Activated T-cell treated with anti-CD3 and anti-CD28 coated beads, Interleukin-2, amount 50 U/mL, for 48 hours (primary cell): Measurements from ENCODE around the gene PTGER2.

Experiments used
- DNase-seq, 2 experiments: peaks; one replicate each; pipeline ENCODE4 v3.0.0-alpha.2; 2020

PTGER2 gene

DNA sequence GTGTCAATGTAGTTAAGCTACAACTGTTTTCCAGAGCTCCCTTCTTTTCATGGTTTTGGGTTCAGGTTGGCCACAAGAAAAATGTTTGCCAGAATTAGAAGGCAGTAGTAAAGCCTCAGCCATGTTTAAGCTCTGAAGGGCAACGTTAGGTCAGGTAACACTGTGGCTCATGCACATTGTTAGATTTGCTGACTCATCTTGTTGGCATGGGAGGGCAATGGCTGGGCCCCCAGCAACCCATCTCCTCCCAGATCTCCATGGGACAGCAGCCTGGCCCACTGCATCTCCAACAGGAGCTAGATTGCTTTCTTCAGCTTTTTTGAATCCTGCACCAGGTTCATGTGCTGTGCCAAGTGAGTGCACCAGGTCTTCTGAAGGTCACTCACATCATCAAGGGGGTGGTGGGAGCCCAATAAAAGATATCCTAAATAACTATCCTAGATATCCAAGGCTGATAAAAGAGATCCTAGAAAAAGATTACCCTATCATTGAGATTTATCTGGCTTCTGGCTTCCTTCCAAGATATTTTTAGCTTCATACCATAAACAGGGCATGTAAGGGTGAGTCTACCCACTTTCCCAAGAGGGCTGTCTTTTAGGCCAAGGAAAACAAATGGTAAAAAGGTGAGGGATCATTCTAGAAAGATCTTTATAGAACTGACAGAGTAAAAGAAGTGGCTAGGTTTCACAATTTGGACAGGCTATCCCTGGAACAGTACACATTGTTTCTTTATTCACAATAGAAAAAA is 28.9 kb downstream of the PTGER2 start:
- DNase-seq: no peak

DNA sequence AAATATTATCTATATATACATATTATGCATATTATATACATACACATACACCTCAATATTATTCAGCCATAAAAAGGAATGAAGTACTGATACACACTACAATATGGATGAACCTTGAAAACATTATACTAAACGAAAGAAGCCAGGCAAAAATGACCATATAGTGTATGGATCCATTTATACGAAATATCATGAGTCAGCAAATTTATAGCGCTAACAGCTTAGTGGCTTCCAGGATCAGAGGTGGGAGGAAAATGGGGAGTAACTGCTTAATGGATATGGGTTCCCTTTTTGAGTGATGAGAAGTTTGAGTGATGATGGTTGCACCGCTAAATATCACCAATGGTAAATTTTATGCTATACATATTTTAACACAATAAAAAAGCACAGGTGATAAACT is 32.7 kb downstream of the PTGER2 start:
- no peak for DNase-seq

DNA sequence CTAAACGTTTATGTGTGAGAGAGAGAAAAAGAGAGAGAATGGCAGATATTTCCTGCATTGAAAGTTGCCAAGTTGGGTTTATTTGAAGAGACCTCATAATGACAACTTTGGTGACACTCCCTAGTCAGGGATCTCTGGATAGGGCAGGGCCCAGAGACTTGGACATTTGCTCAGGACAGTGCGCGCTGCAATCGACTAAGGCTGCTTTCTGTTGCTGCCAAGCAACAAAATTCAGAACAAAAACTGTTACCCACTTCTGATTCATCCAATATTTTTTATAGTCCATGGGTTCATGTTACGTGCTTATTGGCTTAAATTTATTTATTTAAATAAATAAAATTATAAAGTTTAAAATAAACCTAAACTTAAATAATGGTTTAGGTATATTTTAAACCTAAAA is 34.2 kb downstream of the PTGER2 start:
- no peak for DNase-seq

DNA sequence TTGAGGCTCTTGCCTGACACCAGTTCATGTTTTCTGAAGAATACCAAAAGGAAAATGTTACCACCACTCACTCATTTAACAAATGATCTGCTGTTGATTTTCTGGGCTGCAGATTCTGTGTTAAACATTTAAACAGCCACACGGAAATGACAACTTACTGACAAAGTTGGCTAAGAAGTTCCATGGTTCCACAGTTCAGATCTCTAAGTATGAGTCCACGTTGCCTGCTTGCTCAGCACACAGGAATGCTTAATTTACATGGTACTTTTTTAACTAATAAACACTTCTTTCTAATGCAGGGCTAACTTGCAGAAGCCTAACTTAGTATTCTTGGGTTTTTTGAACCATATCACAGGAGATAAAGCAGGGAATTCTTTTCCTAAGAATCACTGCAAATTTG is 34.7 kb downstream of the PTGER2 start:
- no peak for DNase-seq

DNA sequence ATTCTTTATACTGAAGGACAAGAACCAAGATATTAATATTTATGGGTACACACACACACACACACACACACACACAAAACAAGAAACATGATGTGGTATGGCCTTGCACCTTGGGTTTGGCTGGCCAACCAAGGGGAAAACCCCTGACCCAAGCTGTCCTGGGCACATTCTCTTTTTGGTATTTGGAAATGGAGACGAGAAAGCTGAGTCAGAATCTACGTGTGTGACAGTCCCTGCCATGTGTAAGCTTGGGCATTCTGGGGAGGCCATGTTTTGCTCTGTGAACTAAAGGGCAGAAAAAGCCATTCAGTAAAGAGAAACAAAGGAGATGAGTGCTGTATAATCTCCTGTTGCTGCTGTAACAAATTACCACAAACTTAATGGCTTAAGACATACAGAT is 35.6 kb downstream of the PTGER2 start:
- peak in 1 of 2 experiments; percentile 40 for DNase-seq

DNA sequence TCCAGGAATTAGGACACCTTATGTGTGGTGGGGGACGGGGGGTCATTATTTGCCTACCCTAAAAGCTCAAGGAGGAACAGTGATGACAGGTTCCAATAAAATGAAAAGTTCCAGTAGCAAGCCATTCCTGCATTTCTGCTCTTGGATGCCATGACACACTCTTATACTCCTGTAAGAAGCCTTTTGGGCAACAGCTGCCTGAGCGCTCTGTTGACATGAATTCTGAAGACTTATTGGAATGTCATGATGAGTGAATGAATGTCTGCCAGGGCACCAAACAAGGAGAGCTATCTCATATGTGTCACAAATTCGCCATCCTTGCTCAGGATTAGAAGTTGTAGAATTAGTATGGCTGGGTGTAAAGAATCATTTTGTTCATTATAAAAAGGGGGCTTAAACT is 36.3 kb downstream of the PTGER2 start:
- no peak for DNase-seq

DNA sequence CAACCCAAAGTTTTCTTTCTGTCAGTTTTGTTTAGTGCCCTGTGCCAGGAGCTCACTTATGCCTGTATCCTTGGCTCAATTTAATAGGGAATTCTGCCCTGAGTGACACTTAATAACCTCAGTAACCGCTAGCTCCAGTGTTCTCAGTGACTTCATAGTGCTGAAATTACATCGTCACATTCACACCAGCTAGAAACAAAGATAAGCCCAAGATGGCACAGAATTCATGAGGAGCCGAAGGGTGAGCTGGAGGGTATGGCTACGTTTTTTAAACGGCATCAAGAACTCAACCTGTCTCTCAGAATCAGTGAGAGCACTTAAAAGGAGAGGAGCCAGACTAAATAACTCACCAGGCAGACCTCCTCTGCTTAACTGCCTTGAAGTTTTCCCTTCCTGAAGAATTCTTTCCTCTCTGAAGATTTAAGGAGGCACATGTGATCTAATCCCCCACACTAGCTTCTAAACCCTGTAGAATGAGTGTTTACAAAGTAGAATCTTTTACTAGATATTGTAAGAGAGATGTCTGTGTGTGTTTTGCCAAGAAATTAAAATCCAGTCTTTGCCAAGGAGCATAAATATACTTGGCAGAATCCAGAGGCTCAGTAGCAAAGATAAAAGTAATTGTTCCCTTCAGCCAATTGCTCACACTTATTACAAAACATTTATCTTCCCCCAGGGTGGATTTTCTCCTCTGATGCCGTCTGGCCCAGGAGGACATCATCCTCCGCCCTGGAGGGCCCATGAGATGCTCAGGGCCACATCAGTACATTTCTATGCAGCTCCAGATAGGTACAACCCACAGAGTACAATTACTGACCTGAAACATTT is 37.3 kb downstream of the PTGER2 start:
- no peak for DNase-seq

DNA sequence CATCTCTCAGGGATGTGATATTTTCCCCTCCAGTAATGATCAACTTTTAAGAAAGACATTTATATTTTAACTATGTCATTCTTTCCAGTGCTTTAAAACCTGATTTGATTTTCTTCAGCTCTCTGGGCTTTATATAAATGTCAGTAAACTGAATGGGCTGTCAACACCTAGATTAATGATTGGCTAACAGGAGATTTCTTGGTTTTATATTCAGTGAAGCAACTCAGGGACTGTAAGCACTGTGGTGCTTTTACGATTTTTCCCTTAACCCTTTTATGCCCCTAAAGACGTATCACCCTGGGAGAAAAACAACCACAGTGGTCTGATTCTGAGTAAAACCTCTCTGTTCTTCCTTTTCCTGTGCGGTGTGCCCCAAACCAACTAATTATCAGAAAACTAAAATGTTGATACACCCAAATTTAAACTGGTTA is 38.0 kb downstream of the PTGER2 start:
- peak in 1 of 2 experiments; percentile 31 for DNase-seq

DNA sequence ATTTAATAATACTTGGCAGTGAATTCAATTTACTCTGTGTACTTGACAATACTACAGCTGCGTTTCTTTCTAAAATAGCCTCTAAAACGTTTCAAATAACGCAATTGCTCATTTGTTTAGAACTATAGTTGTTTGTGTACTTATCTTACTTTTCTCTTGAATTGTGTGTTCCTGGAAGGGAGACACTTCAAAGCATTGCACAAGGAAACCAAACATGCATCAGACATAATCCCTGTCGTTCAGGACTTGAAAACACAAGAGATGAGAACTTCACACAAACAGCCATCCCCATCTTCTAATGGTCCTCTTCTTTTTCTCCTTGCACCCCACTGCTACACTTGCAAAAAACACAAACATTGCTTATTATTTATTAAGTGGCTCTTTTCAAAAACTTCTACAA is 38.5 kb downstream of the PTGER2 start:
- DNase-seq: no peak

DNA sequence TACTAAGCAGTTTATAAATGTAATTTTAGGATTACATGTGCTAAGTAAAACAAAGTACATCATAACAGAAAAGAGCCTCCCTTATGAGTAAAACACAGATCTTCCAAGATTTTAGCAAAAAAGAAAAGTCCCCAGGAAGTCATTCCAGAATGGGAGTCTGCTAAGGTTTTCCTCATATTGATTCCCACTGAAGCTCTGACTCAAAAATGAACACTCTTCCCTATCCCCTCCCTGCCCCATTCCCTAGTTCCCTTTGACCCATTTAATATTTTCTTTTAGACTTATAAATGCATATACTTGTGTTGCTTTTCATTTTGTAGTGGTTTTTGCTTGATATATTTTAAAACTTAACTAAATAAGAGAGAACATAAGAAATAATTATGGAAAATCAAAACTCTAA is 40.1 kb downstream of the PTGER2 start:
- DNase-seq: no peak

DNA sequence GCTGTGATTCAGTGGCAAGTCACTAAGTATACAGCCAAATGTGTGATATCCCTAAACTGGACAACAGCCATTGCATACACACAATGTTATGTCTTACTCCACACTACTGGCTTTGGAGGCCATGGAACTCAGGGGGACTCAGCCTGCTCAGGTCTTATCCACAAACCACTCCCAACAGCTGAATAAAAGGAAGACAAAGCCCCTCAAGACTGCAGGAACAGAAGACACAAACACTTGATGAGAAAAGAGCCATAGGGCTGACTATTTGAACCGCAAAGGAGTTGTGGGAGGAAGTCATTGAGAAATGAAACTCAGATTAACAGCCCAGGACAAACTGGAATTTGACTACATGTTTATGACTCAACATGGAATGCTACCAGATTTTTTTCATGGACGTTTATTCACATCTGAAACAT is 40.9 kb downstream of the PTGER2 start:
- no peak for DNase-seq

DNA sequence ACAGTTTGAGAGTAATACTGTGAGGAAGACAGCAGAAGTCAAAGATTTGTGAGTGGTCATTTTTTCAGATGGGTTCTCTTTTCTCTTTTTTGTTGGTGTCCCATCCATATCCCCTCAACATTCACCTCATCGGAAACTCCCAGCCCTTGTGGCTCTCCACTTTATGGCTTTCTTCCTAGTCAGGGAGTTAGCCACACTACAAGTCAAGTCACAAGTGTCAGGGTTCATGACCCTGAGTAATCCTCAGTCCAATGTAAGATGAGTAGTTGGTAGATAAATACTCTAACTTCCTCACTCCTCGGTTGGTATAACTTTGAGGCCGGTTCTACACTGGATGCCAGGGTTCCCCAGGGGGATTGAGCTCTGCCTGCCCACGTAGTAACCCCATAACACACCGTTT is 41.4 kb downstream of the PTGER2 start:
- DNase-seq: no peak

DNA sequence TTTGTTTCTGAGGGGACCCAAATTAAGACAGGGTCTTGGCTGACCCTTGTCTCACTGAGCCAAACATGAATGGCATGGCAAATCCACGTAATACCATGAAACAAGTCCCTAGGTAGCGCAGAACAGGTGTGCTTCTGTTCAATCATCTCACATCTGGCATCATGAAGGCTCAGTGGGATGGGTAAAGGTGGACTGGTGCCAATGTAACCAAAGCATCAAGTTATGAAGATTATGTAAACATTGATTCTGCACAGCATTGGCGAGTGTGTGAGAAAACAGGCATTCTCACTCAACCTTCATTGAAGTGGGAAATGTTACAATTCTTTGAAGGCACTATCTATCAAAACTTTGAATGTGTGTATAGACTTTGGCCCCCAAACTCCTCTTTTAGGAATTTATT is 41.9 kb downstream of the PTGER2 start:
- DNase-seq: no peak

DNA sequence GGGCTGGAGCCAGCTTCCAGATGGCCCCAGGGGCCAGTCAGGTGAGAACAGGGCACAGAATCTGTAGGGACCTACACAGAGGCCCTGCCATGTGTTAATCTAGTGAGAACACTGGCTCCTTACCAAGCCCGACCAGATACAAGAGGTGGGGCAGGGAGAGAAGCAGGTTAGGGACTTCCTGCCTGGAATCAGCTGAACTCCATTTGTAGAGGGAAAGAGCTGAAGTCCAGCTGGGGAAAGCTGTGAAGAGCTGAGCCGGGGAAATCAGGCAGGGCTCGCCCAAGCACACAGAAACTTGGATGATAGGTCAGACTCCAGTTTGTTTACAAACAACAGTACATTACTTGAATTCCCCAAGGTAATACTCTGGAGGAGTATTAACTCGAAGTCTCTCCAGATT is 46.7 kb downstream of the PTGER2 start:
- no peak for DNase-seq

DNA sequence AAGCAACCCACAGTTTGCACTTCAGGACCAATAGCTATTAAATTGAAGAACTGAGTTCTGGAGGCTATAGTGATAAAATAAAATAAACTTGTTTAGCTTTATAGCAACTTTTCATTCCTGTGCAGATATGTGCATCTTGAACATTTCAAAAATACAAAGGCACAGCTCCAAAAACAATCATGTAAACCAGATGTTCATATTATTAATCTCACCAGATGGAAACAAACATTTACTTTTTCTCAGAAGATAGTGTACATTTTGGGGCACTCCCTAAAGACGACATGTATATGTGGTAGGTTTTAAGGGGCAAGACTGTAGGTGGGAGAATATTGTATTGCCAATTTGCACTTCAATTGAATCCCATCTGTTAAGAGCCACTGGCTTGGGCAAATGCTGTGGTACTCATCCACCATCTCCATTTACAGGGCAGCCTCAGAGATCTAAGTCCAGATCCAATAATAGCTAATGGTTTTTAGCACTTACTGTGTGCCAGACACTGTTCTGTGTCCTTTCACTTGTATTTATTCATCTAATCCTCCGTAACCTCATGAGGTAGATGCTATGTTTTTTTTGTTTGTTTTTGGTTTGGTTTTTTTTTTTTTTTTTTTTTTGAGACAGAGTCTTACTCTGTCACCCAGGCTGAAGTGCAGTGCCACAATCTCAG is 49.1 kb downstream of the PTGER2 start:
- no peak for DNase-seq

DNA sequence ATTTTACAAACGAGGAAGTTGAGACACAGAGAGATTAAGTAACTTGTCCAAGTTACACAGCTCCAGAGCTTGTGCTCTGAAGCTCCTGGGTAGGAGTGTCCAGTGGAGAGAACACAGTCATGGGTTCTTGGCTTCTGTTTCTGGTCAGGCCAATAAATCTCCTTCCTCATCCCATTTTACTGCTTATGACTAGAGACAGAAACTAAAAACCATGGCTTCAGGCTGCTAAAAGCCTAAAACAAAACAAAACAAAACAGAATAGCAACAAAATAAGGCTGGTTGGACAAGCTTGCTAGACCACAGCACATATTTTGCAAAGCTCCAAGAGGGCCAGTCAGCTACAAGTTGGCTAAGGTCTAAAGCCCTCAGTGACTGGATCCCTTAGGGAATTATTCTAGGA is 49.8 kb downstream of the PTGER2 start:
- no peak for DNase-seq

DNA sequence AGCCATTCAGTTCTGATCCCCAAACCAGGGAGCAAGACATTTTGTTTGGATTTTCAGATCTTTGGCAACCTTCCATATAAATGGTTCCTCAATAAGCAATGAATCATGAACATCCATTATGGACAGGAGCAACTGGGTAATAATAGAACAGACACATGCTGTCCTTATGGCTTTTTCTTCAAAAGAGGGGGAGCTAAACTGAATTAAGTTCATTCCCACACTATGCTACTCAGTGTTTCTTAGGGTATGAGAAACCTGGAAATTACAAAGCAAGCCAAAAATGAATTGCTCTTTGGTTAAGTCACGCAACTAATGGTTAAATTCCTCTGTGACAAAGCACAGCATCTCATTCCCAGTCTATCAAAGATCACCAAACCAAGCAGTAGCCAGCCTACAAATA is 51.0 kb downstream of the PTGER2 start:
- no peak for DNase-seq

DNA sequence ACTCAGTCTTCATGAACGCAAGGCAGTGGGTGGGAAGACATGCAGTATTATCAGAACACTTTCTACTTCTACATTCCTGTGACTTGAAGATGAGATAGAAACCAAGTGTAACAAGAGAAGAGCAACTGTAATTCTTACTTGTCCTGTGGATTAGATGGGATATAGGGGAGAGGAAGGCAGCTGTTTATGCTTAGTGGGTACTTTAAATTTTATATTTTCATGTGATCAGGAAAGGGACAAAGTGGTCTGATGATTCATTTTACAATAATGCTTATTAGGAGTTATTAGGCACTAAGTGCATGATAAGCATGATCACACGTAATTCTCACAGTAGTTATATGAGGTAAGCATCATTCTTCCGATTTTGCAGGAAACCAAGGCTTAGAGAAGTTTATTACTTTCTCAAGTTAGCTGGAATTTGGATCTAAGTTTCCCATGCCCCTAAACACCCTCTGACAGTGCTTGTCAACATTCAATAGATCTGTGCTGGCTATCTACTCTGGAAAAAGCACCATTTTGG is 52.7 kb downstream of the PTGER2 start:
- no peak for DNase-seq

DNA sequence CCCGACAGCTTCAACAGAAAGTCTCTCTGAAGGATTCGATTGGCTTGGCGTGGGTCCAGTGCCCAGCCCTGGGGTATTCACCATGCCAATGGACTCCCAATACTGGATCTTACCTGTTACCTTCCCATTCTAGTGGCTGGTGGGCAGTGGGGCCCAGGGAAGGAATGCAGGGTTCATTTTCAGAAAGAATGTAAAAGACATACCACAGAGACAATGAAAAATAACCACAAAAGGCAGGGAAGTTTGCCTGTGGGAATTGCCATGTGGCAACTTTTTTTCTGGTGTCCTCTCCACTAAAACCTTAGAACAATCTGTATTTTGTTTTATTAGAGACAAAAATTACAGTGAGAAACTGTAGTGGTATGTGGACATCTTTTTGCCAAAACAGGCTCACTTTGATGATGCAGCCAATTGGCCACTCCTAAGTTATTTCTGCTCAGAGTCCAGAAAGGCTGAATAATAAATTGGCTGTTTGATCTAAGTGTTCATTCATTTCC is 55.2 kb downstream of the PTGER2 start:
- no peak for DNase-seq

DNA sequence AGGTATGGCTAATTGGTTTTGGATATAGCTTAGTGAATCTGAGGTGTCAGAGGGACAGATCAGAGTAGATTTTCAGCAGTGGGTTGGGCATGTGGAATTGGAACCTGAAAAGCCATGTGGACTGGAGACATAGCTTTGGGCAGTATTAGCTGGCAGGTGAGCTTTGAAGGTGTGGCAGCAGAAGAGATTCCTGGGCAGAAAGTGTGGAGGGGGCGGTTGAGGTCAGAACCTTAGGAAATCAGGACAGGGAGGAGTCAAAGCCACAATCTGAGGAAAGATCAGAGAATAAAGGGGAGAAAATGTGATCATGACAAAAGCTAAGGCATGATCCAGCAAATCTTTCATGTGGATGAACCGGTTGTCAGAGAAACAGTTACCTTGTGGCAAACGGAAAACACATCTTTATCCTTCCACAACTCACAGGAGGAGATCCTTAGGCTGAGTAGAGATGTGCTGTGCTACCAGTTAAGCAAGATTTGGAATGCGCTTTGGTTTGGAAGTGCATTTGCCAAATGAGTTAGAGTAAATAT is 56.4 kb downstream of the PTGER2 start:
- no peak for DNase-seq

DNA sequence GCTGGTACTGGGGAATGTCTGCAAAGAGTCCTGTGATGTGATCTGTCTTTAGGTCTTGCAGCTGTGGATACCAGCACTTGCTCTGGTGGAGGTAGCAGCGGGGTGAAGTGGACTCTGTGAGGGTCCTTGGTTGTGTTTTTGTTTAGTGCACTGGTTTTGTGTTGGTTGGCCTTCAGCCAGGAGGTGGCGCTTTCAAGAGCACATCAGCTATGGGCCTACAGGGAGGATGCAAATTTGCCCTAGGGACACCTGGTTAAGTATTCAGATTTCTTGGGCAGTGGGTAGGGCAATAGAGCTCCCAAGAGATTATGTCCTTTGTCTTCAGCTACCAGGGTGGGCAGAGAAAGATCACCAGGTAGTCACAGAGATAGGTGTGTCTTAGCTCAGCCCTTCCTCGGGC is 63.8 kb downstream of the PTGER2 start:
- DNase-seq: no peak
